HepG2 (cell line): ENCODE data around the gene EFCAB8. TPM values are rescaled to one million over a fixed set of nuclear protein-coding genes. Genes with fewer than 3 reads are reported as not detected.
"Not testable (repeated sequence)": the region's sequence is repeated elsewhere in the genome, so short reads cannot be mapped to it uniquely, and the experiment has no call there.

Experiments used
- ATAC-seq: fragments of 200-7000 bp; cut with Tn5 transposase; 3 replicates; pipeline ENCODE4 v1.9.1; 2020; ENCODE audit warnings: mild to moderate bottlenecking, moderate library complexity
- BruUV-seq: library from RNA; stranded (reverse); fragments of 400-500 nt; replicated peaks from 2 replicates; lab custom pipeline; 2021; lab: Mats Ljungman, UMichigan
- CTCF ChIA-PET: fragments of 300-600 bp; formaldehyde crosslinking; extraction: SDS; loops from one replicate; lab custom pipeline; 2021; ENCODE audit warnings: low total read pairs, inconsistent platforms, low intra/inter-chr PET ratio; lab: Yijun Ruan, JAX
- POLR2A ChIA-PET: fragments of 350-600 bp; sonication (Branson Sonifier 250); formaldehyde crosslinking; loops from one replicate; lab custom pipeline; 2020; ENCODE audit warnings: antibody characterized with exemption, inconsistent platforms; lab: Yijun Ruan, JAX
- DNase-seq: peaks from one replicate; pipeline ENCODE4 v3.0.0-alpha.2; 2015; ENCODE audit warnings: low spot score
- FAIRE-seq: peaks from 3 replicates; lab custom pipeline; 2011; peaks lifted over from hg19 to GRCh38; lab: Jason Lieb, UNC
- H2AFZ ChIP-seq: one replicate; pipeline ENCODE4 v1.6.1; 2011; ENCODE audit warnings: low read length, inconsistent platforms
- H3K27ac ChIP-seq: fragments of 300-600 bp; 3 replicates; pipeline ENCODE4 v1.8.0; 2011; ENCODE audit warnings: mixed run types, mild to moderate bottlenecking, mixed read lengths, low read length, inconsistent platforms; ENCODE audit not compliant: insufficient read depth; ENCODE audit errors: extremely low read length
- H3K27me3 ChIP-seq, 2 experiments: fragments of 200-600 bp in 1 of 2; 2 replicates in 1 of 2; 3 replicates in 1 of 2; pipeline versions ENCODE4 v1.6.0 to v1.8.0; 2011; ENCODE audit warnings: low read length in 2 of 2, mild to moderate bottlenecking in 2 of 2, moderate library complexity in 2 of 2, inconsistent platforms in 1 of 2; ENCODE audit not compliant: insufficient read depth in 2 of 2, control insufficient read depth in 1 of 2
- H3K36me3 ChIP-seq, 2 experiments: fragments of 200-600 bp in 1 of 2; replicated peaks in 1 of 2; 2 replicates in 1 of 2; 3 replicates in 1 of 2; pipeline versions ENCODE4 v1.5.1 to v1.8.0; 2011; ENCODE audit warnings: low read length in 2 of 2, inconsistent platforms in 1 of 2; ENCODE audit not compliant: insufficient read depth in 2 of 2, control insufficient read depth in 1 of 2
- H3K4me1 ChIP-seq: 2 replicates; pipeline ENCODE4 v1.5.1; 2012; ENCODE audit warnings: low read length, inconsistent platforms; ENCODE audit not compliant: insufficient read depth
- H3K4me2 ChIP-seq: 2 replicates; pipeline ENCODE4 v1.6.0; 2011; ENCODE audit warnings: low read depth, low read length, inconsistent platforms
- H3K4me3 ChIP-seq, 3 experiments: fragments of 200-600 bp in 1 of 3; sonication (generic), shearing (Covaris generic) in 1 of 3; replicated peaks in 1 of 3; 2 replicates each; pipeline ENCODE4 v1.5.1; 2011 to 2016; ENCODE audit warnings: low read length in 3 of 3, inconsistent platforms in 2 of 3, low read depth in 2 of 3, mild to moderate bottlenecking in 2 of 3, control low read depth in 1 of 3, mixed read lengths in 1 of 3; ENCODE audit not compliant: insufficient read depth in 1 of 3
- H3K79me2 ChIP-seq: one replicate; pipeline ENCODE4 v1.6.1; 2011; ENCODE audit warnings: low read length, inconsistent platforms; ENCODE audit not compliant: insufficient read depth
- H3K9ac ChIP-seq: 2 replicates; pipeline ENCODE4 v1.6.0; 2011; ENCODE audit warnings: mild to moderate bottlenecking, low read depth, low read length, inconsistent platforms; ENCODE audit not compliant: insufficient read depth
- H3K9me3 ChIP-seq: 2 replicates; pipeline ENCODE4 v1.5.1; 2012; ENCODE audit warnings: mild to moderate bottlenecking, low read length
- H4K20me1 ChIP-seq: 2 replicates; pipeline ENCODE4 v1.6.0; 2011; ENCODE audit warnings: inconsistent platforms, mild to moderate bottlenecking, low read length, moderate library complexity; ENCODE audit not compliant: insufficient read depth
- ATAD3A ChIP-seq: sonication (generic); formaldehyde crosslinking; IDR thresholded peaks from 2 replicates; pipeline ENCODE4 v1.4.0; 2020; ENCODE audit warnings: missing genetic modification reagents
- CBFB ChIP-seq: sonication (generic); formaldehyde crosslinking; IDR thresholded peaks from 2 replicates; pipeline ENCODE4 v1.4.0; 2020; ENCODE audit warnings: missing genetic modification reagents
- TBP ChIP-seq: sonication (generic); formaldehyde crosslinking; IDR thresholded peaks from 2 replicates; pipeline ENCODE4 v1.5.0; 2020; ENCODE audit warnings: missing genetic modification reagents
- ZBTB26 ChIP-seq: IDR thresholded peaks from 2 replicates; pipeline ENCODE4 v1.6.1; 2016; ENCODE audit warnings: missing compliant biosample characterization, missing genetic modification reagents, borderline replicate concordance
- WGBS: methylation state at CpG from one replicate; pipeline ENCODE4 v1.1.6; 2017; ENCODE audit warnings: low lambda C conversion rate; 5-methylcytosine and 5-hydroxymethylcytosine counted together
- in situ Hi-C: cut with HindIII; loops from 2 replicates; pipeline ENCODE4 v1.10.0; 2017; ENCODE audit warnings: low pct_unique_long_range_greater_than_20kb; ENCODE audit not compliant: extremely low pct_ligation_motif_present
- intact Hi-C: fragments of 100-400 bp; cut with micrococcal nuclease; formaldehyde crosslinking; loops from one replicate; pipeline ENCODE4 v1.10.0; 2022; ENCODE audit not compliant: unreplicated experiment
- polyA plus RNA-seq, 8 experiments: library from polyadenylated mRNA; depleted of rRNA in 3 of 8; stranded (reverse) in 7 of 8; unstranded in 1 of 8; fragments of >200 nt; fragmentation: Illumina TruSeq in 4 of 8; extraction: Trizol in 4 of 8; gene quantifications; 2 replicates each; pipeline versions ENCODE4 v1.2.1 to v1.2.3, GENCODE V29; 2011 to 2016; ENCODE audit warnings: low read depth in 4 of 8, missing spikeins in 1 of 8, mixed read lengths in 1 of 8; ENCODE audit not compliant: insufficient read depth in 1 of 8
- total RNA-seq, 5 experiments: library from RNA; depleted of rRNA; stranded (reverse); fragments of >200 nt; fragmentation: Illumina TruSeq; extraction: Trizol; gene quantifications; 2 replicates each; pipeline ENCODE4 v1.2.3, GENCODE V29; 2016; ENCODE audit warnings: low read depth in 1 of 5
- TF ChIP-seq, protein P1 (sequence below): sonication (generic); formaldehyde crosslinking; IDR thresholded peaks from 2 replicates; pipeline ENCODE4 v1.5.0; 2020; ENCODE audit warnings: mild to moderate bottlenecking, missing genetic modification reagents, moderate library complexity

Gene EFCAB8
- total and polyA plus RNA-seq, 2 of the 13 experiments (the other 11 are each of a cell fraction or from before 2014, with no cell fraction given) = 0.15 to 0.22 TPM

DNA sequence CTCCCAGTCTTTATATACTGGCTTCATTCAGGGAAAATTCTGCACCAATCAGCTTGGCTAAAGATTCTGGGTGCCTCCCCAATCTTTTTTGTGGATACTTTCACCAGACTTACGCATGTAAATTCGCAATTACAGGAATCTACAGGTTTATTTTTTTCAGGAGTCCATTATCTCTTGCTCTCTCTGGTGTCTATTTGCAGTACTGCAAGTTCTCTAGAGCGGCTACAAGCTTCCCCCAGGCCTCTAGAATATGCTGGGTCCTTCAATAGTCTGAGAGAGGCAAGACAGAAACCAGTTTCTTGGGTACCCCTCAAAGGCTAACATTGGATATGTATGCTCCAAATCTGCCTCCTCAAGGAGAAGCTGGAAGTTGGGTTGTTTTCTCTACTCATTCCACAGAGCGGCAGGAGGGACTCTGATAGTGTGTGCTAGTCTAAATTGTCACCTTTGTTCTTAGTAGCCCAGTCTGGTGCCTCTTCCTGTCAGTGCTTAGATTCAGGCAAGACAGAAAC, 87.0 kb downstream of the EFCAB8 start (continued):
- TF ChIP-seq ZBTB26 (CRISPR knock-in tag) = peak; percentile 75; the same call in 1 of the 2 replicates
- TF ChIP-seq TBP (CRISPR knock-in tag) = no peak
- TF ChIP-seq, protein P1, sequence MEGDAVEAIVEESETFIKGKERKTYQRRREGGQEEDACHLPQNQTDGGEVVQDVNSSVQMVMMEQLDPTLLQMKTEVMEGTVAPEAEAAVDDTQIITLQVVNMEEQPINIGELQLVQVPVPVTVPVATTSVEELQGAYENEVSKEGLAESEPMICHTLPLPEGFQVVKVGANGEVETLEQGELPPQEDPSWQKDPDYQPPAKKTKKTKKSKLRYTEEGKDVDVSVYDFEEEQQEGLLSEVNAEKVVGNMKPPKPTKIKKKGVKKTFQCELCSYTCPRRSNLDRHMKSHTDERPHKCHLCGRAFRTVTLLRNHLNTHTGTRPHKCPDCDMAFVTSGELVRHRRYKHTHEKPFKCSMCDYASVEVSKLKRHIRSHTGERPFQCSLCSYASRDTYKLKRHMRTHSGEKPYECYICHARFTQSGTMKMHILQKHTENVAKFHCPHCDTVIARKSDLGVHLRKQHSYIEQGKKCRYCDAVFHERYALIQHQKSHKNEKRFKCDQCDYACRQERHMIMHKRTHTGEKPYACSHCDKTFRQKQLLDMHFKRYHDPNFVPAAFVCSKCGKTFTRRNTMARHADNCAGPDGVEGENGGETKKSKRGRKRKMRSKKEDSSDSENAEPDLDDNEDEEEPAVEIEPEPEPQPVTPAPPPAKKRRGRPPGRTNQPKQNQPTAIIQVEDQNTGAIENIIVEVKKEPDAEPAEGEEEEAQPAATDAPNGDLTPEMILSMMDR = peak; percentile 63

- CTCF ChIA-PET = interaction anchor here (2.6 kb wide), 1 partner anchor 44 kb away, joined by 21 read pairs; no protein-coding TSS in a partner anchor
These were observed 87.9 kb downstream of the EFCAB8 start for GRCh38 chr20:32946629-32947028.

GRCh38 chr20:32950539-32950938, 91.8 kb downstream of the EFCAB8 start:
- DNase-seq, POLR2A ChIA-PET, in situ Hi-C loops, H3K9ac ChIP-seq, intact Hi-C loops, H3K79me2 ChIP-seq, H3K9me3 ChIP-seq, FAIRE-seq, BruUV-seq, H3K4me1 ChIP-seq, H3K4me3 ChIP-seq, ATAC-seq, H3K36me3 ChIP-seq, H3K27ac ChIP-seq, CTCF ChIA-PET, H2AFZ ChIP-seq, H3K27me3 ChIP-seq, H3K4me2 ChIP-seq, H4K20me1 ChIP-seq: not testable (repeated sequence)
- 0% methylated on average over 4 of the region's 4 CpGs for WGBS

More at GRCh38 chr20:32946629-32947028, 87.9 kb downstream of the EFCAB8 start:
- no peak overlapping the region for H3K27ac ChIP-seq
- H3K36me3 ChIP-seq = no peaks in the 10 kb centered on the region
- peaks cover 0 to 4% of the 10 kb centered on the region in 2 experiments; a peak in 1 of 5 replicates for H3K27me3 ChIP-seq
- no peak for FAIRE-seq
- TF ChIP-seq ATAD3A (no peak), CBFB (CRISPR knock-in tag) (no peak)
- TF ChIP-seq, all 625 proteins: peak for 0
- Histone ChIP-seq H3K4me1 (peaks cover 9% of the 10 kb centered on the region), H4K20me1 (no peaks in the 10 kb centered on the region), H3K4me2 (no peak overlapping the region), H3K4me3 (no peak overlapping the region), H3K9ac (no peak overlapping the region), H3K9me3 (no peaks in the 10 kb centered on the region), H2AFZ (no peak overlapping the region), H3K79me2 (no peaks in the 10 kb centered on the region)
- BruUV-seq = no TSS peak
- DNase-seq (no peak), ATAC-seq (no peak)
- 0% methylated on average over 1 of the region's 1 CpG for WGBS
- in situ Hi-C loops = no loop called here
- POLR2A ChIA-PET = no interaction called here
- intact Hi-C loops = no loop called here
